GM21390 (cell line): ENCODE measurements around the gene GJC2.
"Not testable (repeated sequence)": the region's sequence is repeated elsewhere in the genome, so short reads cannot be mapped to it uniquely, and the experiment has no call there.

Source experiments
- ATAC-seq: cut with Tn5 transposase; IDR thresholded peaks from one replicate; pipeline ENCODE4 v1.9.1; 2021; ENCODE audit not compliant: unreplicated experiment

The GJC2 gene

GRCh38 chr1:228170666-228171065 is 20.9 kb downstream of the GJC2 start:
- ATAC-seq: no peak

DNA sequence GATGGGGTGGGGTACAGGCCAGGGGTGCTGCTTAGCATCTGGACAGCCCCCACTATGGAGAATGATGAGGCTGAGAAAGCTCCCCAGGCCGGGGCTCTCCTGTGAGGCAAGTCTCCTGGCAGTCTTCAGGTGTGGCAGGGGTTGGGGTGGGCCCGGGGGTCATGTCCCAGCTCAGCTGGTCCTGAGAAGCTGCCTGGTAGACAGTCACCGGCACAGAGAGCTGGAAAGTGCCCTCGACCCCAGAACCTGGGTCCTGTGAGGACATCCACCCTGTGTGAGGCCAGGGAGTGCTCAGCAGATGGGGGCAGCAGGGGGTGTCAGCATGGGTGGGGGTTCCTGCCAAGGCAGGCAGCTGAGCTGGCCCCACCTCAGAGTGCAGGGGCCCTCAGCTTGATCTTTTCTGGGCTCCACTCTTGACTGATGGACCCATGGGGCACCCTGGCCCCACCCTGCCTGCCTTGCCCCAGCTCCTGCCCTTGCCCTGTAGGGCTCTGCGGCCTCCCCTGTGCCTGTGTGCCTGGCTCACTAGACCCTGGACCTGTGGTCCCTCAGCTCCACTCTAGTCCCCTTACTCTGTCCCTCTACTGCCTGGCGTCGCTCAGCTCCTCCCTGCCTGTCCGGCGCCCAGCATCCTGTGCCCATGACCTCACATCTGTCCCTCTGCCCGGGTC is 21.6 kb downstream of the GJC2 start:
- no peak for ATAC-seq

DNA sequence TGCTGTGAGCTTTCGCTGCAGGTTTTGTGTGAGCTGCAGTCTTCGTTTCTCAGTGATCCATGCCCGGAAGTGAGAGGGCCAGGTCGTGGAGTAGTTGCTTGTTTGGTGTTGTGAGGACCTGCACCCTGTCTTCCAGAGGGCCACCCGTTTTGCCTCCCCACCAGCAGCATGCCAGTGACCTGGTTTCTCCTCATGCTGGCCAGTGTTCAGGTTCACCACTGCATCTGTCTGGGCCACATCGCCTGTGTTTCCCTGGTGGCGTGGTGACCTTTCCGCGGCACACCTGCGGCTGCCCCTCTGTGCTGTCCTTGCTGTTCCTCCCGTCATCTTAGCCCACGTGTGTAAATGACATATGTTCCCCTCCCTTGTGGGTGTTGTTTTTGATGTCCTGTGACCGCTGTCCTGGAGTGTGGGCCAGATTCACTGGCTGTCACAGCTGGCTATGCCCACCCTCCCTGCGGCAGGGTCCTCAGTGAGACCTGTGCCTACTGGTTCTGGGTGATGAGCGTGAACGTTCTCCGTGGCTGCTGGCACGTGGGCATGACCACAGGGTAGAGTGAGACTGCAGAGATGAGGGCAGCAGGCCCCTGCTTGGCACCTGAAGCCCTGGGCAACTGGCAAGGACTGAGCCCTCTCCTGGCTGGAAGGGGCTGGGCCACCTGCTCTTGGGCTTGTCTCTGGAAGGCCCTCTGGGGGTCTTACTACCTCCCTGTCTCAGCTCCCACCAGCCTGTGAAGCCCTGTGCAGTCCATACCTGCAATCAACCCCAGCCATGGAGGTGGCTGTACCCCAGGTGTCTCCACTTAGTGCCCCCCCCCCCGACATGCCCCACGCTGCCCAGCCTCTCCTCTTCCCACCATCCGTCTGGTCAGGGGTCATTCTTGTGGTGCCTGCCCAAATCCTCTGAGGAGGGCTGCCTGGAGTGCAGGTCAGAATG is 23.1 kb downstream of the GJC2 start:
- no peak for ATAC-seq

DNA sequence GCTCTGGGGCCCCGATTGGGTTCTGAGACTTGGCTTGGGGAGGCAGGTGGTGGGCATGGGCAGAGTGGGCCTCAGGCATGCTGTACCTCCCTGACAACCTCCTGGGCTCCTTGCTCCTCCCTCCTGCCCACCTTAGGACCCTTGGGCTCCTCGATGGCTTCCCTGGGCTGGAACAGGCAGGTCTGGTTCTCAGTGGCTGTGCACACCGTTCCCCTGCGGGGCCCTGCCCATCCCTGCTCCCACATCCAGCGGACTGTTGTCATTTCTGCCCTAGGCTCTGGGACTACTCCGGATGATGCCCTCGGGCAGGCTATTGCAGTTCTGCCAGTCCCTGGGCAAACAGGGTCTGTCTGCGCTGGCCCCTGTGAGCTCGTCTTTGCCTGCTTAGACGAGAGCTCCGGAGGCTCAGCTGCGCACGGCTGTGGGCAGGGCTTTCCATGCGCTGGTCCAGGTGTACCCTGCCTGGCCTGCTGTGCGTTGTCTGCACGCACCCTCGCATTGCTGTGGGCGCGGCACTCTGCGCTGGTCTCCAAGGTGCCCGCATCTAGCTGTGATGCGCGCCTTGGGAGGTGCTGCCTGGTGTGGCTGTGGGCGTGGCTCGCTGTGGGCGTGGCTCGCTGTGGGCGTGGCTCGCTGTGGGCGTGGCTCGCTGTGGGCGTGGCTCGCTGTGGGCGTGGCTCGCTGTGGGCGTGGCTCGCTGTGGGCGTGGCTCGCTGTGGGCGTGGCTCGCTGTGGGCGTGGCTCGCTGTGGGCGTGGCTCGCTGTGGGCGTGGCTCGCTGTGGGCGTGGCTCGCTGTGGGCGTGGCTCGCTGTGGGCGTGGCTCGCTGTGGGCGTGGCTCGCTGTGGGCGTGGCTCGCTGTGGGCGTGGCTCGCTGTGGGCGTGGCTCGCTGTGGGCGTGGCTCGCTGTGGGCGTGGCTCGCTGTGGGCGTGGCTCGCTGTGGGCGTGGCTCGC is 24.1 kb downstream of the GJC2 start:
- ATAC-seq: not testable (repeated sequence)

DNA sequence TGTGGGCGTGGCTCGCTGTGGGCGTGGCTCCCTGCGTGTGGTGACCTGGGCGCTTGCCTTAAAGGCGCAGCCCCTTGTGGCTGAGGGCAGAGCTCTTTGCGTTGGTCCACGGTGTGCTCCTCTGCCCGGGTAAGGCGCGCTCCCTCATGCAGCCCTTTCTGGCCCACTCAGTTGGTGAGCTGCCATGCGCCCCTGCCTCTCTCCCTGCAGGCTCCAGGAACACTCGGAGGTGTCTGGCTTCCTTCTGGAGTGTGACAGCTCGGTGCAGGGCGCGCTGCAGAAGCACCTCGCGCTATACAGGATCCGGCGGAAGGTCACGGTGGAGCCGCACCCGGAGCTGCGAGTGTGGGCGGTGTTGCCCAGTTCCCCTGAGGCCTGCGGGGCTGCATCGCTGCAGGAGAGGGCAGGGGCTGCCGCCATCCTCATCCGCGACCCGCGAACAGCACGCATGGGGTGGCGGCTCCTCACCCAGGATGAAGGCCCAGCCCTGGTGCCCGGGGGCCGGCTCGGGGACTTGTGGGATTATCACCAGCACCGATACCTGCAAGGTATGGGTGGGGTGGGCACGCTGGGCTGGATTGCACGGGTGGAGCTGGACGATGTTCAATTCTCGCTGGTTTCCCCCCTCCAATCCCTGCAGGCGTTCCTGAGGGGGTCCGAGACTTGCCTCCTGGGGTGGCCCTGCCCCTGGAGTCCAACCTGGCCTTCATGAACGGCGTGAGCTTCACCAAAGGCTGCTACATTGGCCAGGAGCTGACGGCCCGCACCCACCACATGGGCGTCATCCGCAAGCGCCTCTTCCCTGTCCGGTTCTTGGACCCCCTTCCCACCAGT is 25.0 kb downstream of the GJC2 start:
- ATAC-seq: no peak

DNA sequence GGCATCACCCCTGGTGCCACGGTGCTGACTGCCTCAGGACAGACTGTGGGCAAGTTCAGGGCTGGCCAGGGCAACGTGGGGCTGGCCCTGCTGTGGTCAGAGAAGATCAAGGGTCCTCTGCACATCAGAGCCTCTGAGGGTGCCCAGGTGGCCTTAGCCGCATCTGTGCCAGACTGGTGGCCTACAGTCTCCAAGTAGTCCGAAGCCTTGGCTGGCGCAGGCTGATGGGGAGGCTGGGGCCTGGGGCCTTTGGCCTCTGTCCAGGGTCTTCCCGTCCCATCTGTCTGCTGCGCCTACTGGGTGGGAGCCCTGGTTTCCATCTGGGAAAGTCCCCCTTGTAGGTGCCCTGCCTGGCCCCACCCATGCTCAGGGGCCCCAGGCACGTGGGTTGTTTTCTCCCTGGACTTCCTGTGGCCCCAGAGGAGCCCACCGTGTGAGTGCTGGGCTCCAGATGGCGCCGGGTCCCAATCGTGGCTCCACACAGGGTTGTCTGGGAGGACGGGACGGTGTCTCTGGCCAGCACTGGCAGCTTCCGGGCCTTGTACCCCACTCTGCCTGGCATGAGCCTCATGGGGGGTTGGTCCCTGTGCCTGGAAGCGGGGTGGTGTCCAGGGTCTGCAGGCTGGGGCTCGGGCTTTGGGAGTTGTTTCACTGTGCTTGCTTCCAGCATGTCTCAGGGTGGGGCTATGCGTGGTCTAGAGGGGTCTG is 25.7 kb downstream of the GJC2 start:
- ATAC-seq: no peak

DNA sequence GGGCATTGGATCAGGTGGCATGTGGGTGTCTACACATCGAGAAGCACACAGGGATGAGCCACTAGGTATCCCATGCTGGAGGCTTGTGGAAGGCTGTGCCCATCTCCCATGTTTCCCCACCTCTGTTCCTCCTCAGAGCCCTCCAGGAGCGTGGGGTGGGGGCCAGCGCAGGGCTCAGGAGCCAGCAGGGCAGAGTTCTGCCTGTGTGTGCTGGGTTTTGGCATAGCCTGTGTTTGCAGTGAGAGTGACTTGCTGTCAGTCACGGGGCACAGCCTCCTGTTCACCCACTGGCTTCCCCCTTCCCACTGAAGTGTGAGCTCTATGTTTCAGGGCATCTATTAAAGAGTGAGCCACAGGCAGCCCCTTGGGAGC is 26.3 kb downstream of the GJC2 start:
- no peak for ATAC-seq

DNA sequence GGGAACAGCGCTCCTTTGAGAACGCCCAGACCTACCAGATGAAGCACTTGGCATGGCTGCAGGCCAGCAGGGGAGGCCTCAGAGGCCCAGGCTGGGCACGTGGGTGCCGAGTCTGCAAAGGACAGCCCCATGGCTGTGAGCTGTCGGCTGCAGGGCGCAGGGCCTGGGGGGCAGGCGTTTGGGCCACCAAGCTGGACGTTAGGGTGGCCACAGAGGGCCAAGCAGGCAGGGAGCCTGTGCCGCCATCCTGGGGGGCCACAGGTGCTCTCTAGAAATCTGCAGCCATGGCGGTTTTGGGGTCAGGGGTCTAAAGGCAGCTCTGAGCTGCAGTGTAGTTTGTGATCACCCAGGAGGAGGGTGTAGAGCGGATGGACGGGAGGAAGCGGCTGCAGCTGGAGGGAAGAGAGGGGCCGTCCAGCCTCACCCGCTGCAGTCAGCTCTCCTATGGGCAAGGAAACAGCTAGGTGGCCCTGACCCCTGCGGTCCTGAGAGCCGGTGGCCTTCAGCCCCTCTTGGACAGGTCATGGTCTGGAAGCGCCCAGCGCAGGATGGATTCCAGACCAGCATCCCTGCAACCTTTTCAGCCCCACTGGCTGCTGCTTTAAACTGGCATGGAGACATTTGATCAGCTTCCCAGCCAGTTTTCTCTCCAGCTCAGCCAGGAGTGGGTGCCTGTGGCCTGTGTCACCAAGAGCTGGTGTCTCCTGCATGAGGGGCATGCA is 26.9 kb downstream of the GJC2 start:
- ATAC-seq: no peak

DNA sequence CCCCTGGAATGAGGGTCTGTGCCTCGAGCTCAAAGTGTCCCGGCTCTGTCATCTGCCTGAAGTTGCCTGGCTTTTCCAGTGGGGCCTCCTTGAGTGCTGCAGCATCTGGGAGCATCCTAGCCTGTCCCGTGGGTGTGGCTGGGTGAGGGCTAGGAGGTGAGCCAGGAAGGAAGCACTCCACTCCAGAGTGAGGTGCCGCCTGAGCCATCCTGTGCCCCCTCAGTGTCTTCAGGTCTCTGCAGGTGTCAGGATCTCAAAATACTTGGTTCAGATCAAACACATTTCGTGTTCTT is 27.4 kb downstream of the GJC2 start:
- no peak for ATAC-seq

DNA sequence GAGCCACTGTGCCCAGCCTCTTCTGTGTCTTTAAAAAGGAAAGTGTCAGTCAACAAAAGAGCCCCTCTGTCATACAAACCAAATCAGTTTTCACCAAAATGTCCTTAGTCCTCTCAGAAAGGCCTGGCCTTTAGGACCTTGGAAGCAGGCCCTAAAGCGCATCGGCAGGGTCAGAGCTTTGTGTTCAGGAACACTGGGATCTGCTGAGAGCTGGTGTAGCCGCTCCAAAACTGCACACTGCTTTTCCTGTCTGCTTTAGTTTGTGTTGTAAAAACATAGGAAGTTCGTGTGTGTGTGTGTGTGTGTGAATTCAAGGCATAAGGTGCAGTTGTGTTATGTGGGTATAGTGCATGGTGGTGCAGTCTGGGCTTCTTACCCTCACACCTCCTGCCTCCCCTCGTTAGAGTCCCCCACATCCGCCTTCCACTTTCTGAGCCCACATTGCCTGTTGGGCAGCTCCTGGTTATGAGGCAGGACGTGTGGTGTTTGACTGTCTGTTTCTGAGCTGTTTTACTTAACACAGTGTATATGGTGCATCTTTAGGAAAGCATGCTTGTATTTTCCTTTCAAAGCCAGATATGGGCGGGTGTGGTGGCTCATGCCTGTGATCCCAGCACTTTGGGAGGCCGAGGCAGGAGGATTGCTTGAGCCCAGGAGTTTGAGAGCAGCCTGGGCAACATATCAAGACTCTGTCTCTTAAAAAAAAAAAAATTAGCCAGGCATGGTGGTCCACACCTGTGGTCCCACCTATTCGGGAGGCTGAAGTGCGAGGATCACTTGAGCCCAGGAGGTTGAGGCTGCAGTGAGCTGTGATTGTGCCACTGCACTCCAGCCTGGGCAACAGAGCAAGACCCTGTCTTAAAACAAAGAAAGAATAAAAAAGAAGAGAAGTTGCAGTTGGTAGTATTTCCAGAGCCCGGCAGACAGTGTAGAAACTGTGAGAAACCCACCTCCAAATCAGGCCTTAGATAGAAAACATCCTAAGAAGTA is 28.3 kb downstream of the GJC2 start:
- ATAC-seq: no peak

DNA sequence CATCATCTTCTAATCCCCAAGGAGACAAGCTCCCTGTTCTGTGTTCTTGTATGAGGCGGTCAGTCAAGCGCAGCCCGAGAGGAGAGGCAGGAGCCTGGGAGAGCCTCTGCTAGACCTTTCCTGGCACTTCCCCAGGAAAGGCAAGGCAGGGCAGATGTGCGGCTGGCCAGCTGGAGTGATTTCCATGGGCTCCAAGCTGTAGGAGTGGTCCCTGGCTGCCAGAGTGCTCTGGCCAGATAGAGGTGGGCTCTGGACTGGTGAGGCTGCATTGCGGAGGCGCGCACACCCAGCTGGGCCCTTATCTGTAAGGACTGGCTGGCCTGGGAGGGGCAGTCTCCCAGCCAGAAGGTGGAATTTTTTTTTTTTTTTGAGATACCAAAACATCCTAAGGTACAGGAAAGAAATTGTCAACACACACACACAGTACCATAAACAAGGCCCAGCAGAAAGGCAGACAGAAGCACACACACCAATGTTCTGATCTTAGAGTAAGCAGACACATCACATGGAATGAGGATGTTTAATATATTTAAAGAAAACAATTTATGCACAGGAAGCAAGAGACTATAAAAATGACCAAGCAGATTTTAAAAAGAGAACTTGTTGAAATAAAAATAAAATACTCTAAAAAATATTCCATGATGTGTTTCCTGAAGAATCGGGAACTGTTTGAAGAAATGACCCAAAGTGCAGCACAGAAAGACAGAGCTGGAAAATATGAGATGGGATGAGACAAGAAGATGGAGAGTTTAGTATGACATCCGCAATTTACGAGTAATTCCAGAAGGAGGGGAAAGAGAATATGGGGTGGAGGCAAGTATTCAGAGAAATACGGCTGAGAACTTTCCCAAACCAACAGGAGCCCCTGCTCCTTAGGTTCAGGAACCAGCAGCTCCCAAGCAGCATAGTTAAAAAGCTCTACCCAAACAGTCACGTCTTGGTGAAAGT is 29.3 kb downstream of the GJC2 start:
- no peak for ATAC-seq

GRCh38 chr1:228180271-228180958 is 30.7 kb downstream of the GJC2 start:
- ATAC-seq: no peak

- no peak for ATAC-seq
Measured at GRCh38 chr1:228180959-228181644, 31.4 kb downstream of the GJC2 start.

- no peak for ATAC-seq
Measured at GRCh38 chr1:228181645-228182034, 31.9 kb downstream of the GJC2 start.

DNA sequence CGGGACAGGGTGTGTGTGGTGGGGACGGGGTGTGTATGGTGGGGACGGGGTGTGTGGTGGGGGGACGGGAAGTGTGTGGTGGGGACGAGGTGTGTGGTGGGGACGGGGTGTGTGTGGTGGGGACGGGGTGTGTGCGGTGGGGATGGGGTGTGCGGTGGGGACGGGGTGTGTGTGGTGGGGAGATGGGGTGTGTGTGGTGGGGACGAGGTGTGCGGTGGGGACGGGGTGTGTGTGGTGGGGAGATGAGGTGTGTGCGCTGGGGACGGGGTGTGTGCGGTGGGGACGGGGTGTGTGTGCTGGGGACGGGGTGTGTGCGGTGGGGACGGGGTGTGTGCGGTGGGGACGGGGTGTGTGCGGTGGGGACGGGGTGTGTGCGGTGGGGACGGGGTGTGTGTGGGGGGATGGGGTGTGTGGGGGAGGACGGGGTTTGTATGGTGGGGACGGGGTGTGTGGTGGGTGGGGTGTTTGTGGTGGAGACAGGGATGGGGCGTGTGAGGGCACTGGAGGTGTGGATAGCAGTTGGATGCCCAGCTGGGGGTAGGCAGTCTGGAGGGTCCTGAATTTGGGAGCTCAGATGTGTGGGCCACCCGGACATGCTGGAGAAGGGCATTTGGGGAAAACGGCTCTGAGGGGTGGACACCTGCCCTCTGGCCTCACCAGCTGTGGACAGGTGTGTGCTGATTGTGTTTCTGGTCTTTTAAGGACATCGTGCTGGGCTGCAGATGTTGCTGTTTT is 32.7 kb downstream of the GJC2 start:
- ATAC-seq: no peak
